GM13976 (cell line): Measurements from ENCODE around the gene DPH6.
"Not testable (repeated sequence)": the region's sequence is repeated elsewhere in the genome, so short reads cannot be mapped to it uniquely, and the experiment has no call there.

ENCODE experiments used
- DNase-seq: peaks from one replicate; pipeline ENCODE4 v3.0.0; 2012; ENCODE audit warnings: low spot score
- in situ Hi-C: fragments of 300-500 bp; cut with MboI; formaldehyde crosslinking; loops from one replicate; pipeline ENCODE4 v1.12.0; 2022; ENCODE audit warnings: low sequenced_read_pairs, mixed read lengths, inconsistent platforms; ENCODE audit not compliant: unreplicated experiment
- TF ChIP-seq, protein P1 (sequence below): IDR thresholded peaks from 2 replicates; pipeline ENCODE4 v1.5.1; 2012; ENCODE audit warnings: borderline replicate concordance, mild to moderate bottlenecking; ENCODE audit not compliant: insufficient read depth; ENCODE audit errors: extremely low read depth, missing control alignments, control extremely low read depth

DPH6 gene, protein sequence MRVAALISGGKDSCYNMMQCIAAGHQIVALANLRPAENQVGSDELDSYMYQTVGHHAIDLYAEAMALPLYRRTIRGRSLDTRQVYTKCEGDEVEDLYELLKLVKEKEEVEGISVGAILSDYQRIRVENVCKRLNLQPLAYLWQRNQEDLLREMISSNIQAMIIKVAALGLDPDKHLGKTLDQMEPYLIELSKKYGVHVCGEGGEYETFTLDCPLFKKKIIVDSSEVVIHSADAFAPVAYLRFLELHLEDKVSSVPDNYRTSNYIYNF

GRCh38 chr15:35545824-35546510, at the start of gene DPH6:
TSS of gene DPH6 (minus strand) at chr15:35546165. CDS start at chr15:35546141, 24 bp downstream.
- TF ChIP-seq, protein P1, sequence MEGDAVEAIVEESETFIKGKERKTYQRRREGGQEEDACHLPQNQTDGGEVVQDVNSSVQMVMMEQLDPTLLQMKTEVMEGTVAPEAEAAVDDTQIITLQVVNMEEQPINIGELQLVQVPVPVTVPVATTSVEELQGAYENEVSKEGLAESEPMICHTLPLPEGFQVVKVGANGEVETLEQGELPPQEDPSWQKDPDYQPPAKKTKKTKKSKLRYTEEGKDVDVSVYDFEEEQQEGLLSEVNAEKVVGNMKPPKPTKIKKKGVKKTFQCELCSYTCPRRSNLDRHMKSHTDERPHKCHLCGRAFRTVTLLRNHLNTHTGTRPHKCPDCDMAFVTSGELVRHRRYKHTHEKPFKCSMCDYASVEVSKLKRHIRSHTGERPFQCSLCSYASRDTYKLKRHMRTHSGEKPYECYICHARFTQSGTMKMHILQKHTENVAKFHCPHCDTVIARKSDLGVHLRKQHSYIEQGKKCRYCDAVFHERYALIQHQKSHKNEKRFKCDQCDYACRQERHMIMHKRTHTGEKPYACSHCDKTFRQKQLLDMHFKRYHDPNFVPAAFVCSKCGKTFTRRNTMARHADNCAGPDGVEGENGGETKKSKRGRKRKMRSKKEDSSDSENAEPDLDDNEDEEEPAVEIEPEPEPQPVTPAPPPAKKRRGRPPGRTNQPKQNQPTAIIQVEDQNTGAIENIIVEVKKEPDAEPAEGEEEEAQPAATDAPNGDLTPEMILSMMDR: no peak
- in situ Hi-C loops: no loop called here
- DNase-seq: peak; percentile 81

DNA sequence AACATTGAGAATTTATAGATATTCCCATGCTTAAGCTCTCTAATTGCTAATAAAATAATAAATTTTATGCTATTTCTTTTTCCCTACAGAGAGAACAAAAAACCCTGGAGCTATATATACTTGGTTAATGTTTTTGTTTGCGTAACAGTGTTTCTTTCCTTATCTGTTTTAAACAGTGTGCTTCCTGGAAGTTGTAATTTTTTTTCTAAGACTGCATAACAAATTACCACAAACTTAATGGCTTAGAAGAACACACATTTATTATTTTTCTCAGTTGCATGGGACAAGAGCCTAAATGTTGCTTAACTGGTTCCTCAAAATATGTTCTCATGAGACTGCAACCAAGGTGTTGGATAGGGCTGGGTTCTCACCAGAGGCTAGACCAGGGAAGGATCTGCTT, 49.7 kb upstream of the DPH6 start:
- DNase-seq: no peak
- TF ChIP-seq, protein P1: no peak
- in situ Hi-C loops: no loop called here

GRCh38 chr15:35591987-35592386, 46.0 kb upstream of the DPH6 start:
- in situ Hi-C loops, DNase-seq: not testable (repeated sequence)

DNA sequence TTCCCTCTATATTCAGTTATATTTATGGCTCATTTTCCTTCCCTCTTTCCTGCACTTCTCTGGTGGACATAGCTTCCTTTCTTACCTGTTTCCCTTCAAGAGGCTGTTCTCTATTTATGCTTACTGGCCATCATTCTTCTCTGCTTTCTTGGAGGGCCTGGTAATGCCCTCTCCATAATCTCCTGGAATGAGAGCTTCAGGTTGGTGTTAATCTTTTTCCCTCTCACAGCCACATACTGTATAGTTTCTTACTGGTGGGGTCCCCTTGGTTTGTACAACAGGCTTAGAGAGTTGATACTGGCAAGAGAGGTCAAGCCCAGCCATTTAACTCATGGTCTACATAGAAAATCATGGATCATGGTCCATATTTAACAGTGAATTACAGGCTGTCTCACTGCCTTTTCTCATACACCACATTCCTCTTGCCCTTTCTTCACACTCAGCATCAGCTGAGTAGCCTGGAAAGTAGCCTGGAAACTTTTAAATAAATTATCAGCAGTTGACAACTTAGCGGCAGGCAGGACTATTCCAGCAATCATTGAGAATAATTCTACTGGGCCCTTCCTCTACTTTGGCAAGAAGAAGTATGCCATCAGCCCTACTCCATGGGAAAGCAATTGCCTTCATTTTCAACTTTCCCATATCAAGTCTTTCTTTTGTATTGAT, 38.0 kb upstream of the DPH6 start:
- TF ChIP-seq, protein P1: no peak
- DNase-seq: no peak
- in situ Hi-C loops: no loop called here

DNA sequence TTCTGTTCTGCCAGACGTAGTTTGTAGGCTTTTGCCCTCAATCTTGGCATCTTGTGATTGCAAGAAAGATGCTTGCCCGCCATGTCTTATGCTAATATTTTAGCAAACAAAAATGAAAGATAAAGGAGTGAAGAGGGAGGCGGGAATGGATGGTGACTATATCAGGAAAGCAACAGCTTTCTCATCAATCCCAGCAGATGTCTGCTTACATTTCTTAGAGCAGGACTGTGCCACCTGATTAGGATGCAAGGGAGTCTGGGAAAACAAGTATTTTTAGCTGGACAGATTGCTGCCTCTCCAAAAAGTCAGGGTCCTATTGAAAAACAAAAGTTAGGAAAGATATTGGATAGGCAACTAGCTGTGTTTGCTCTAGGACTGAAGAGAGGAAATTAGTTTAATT, 34.6 kb upstream of the DPH6 start:
- DNase-seq: no peak
- TF ChIP-seq, protein P1: no peak
- in situ Hi-C loops: no loop called here

DNA sequence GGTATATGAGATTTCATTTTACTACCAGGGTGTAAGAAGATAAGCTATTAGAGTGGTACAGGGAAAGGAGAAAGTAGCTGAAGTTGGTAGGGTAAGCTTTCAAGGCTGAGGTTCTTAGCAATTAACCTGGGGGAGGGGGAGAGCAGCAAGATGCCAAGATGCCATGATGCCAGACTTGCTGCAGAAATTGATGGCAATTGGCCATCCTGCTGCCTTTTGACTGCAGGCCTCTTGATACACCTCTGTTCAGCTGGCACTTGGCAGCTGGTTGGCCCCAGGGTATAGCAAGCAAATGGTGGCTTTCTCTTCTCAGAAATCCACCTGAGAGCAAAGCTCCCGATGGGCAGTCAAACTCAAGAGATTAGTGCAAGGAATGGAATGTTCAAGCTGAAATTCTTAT, 21.4 kb upstream of the DPH6 start:
- TF ChIP-seq, protein P1: no peak
- DNase-seq: no peak
- in situ Hi-C loops: no loop called here

- DNase-seq: no peak
- TF ChIP-seq, protein P1: no peak
- in situ Hi-C loops: no loop called here
Observed at GRCh38 chr15:35566991-35567390, 21.0 kb upstream of the DPH6 start.
